Psoas muscle (tissue), 8 donors: ENCODE data around the gene TMEM51. TPM values are rescaled to one million over a fixed set of nuclear protein-coding genes. Genes with fewer than 3 reads are reported as not detected.

ENCODE experiments used
- ATAC-seq, 4 donors: fragments of 200-7000 bp; cut with Tn5 transposase; one replicate each; pipeline ENCODE4 v1.9.1; 2020; ENCODE audit warnings: moderate library complexity in 3 of 4, mild to moderate bottlenecking in 2 of 4
- DNase-seq, 2 donors: peaks; one replicate each; pipeline ENCODE4 v3.0.0-alpha.2; 2020
- H3K27ac ChIP-seq: fragments of 200-600 bp; one replicate; pipeline ENCODE4 v1.8.0; 2022
- H3K27me3 ChIP-seq, 3 donors: fragments of 200-600 bp in 1 of 3; one replicate each; pipeline versions ENCODE4 v1.6.1 to v1.8.0; 2013 to 2022; ENCODE audit warnings: low read length in 2 of 3, mild to moderate bottlenecking in 2 of 3, moderate library complexity in 1 of 3; ENCODE audit not compliant: insufficient read depth in 3 of 3
- H3K36me3 ChIP-seq, 2 donors: fragments of 200-600 bp in 1 of 2; one replicate each; pipeline versions ENCODE4 v1.6.1 to v1.8.0; 2013 to 2022; ENCODE audit warnings: low read depth in 1 of 2, mild to moderate bottlenecking in 1 of 2, moderate library complexity in 1 of 2; ENCODE audit not compliant: insufficient read depth in 1 of 2
- H3K4me1 ChIP-seq: fragments of 200-600 bp; one replicate; pipeline ENCODE4 v1.8.0; 2022
- H3K4me3 ChIP-seq: fragments of 200-600 bp; one replicate; pipeline ENCODE4 v1.8.0; 2022; ENCODE audit warnings: mild to moderate bottlenecking
- H3K9me3 ChIP-seq: fragments of 200-600 bp; one replicate; pipeline ENCODE4 v1.8.0; 2022
- WGBS, 3 donors: extraction: QIAGEN DNeasy Blood & Tissue Kit; methylation state at CpG; one replicate each; pipeline versions ENCODE4 v1.1.6 to v1.1.7; 2013; 5-methylcytosine and 5-hydroxymethylcytosine counted together
- intact Hi-C, 2 donors: fragments of 100-400 bp; cut with DNase I; formaldehyde crosslinking; loops; one replicate each; pipeline versions ENCODE4 v1.11.0 to v1.14.2; 2022
- polyA plus RNA-seq, 3 donors: library from polyadenylated mRNA; stranded (reverse); fragments of 200-250 nt; gene quantifications; one replicate each; pipeline ENCODE4 v1.2.3, GENCODE V29; 2013
- total RNA-seq, 4 donors: library from RNA; stranded (reverse); fragmentation: NEBNext Ultra II Directional in 2 of 4; extraction: Animal tissue kit (Norgen Biotek cat#: 25700) in 2 of 4; gene quantifications; one replicate each; pipeline versions ENCODE4 v1.2.1 to v1.2.4, GENCODE V29; 2021 to 2023
- TF ChIP-seq, protein P1 (sequence below): fragments of 200-600 bp; IDR thresholded peaks from one replicate; pipeline ENCODE4 v1.8.0; 2022; ENCODE audit warnings: antibody characterized with exemption
- donor health status: healthy with polysubstance abuse.
- donor health status: DM: no; HTN: no; CAD: no; lungs with moderate emphysema.
- donor health status: Bipolar disorder and iron deficiency.
- donor health status: healthy.
- donor health status: DM: yes; HTN: yes; CAD: no.
- donor health status: DM: no; HTN: no; CAD: no.
- donor health status: DM: no; HTN: no; CAD: no.
- donor health status: DM: yes; HTN: yes; CAD: no.

The TMEM51 gene
- total and polyA plus RNA-seq, 7 donors: 0.67 to 1.7 (median 0.97) TPM

DNA sequence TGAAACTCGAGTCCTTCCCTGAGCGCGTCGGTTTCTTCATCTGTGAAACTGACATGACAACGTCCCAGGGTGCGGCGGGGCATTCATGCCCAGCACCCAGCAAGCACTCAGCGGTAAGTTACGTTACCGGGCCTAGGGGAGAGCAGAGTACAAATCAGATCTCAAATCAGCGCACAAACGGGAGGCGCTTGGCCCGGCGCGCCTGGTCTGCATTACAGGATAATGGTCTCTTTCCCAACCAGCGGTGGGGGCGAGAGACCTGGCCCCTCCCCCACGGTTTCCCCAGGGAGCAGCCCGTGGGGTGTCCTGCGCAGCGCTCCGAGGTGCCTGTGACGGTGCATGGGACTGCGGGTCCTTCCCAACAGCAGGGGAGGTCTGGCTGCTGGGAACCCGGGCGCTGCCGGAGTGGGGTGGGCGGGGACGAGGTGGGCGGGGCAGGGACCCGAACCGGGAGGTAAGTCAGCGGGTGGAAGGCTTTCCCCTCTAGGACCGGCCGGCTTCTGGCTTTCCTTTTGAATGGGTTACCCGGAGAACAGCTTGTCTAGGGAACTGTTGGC, 1.0 kb downstream of the TMEM51 start:
- no peak for ATAC-seq
- peak; percentile 31 to 54 for DNase-seq
- peak overlapping the region; percentile 61 for H3K4me3 ChIP-seq
- H3K36me3 ChIP-seq: no peaks in the 10 kb centered on the region
- WGBS, 3 donors: 8 to 13% (median 11%) methylated on average over 37 of the region's 37 CpGs
- peaks cover 0 to 52% (median 7%) of the 10 kb centered on the region in 3 donors for H3K27me3 ChIP-seq
- intact Hi-C loops: no loop called here
- H3K27ac ChIP-seq: no peak overlapping the region
- H3K9me3 ChIP-seq: no peaks in the 10 kb centered on the region
- no peaks in the 10 kb centered on the region for H3K4me1 ChIP-seq
- TF ChIP-seq, protein P1, sequence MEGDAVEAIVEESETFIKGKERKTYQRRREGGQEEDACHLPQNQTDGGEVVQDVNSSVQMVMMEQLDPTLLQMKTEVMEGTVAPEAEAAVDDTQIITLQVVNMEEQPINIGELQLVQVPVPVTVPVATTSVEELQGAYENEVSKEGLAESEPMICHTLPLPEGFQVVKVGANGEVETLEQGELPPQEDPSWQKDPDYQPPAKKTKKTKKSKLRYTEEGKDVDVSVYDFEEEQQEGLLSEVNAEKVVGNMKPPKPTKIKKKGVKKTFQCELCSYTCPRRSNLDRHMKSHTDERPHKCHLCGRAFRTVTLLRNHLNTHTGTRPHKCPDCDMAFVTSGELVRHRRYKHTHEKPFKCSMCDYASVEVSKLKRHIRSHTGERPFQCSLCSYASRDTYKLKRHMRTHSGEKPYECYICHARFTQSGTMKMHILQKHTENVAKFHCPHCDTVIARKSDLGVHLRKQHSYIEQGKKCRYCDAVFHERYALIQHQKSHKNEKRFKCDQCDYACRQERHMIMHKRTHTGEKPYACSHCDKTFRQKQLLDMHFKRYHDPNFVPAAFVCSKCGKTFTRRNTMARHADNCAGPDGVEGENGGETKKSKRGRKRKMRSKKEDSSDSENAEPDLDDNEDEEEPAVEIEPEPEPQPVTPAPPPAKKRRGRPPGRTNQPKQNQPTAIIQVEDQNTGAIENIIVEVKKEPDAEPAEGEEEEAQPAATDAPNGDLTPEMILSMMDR: no peak

GRCh38 chr1:15155191-15155590, 1.6 kb downstream of the TMEM51 start:
- intact Hi-C loops: no loop called here
- 85 to 91% (median 91%) methylated on average over 5 of the region's 5 CpGs for WGBS, 3 donors
- TF ChIP-seq, protein P1: no peak
- Histone ChIP-seq H3K4me3 (peak overlapping the region; percentile 61), H3K4me1 (no peaks in the 10 kb centered on the region), H3K27ac (no peak overlapping the region), H3K36me3 (no peaks in the 10 kb centered on the region), H3K27me3 (peaks cover 0 to 51% (median 7%) of the 10 kb centered on the region in 3 donors), H3K9me3 (no peaks in the 10 kb centered on the region)
- ATAC-seq (no peak), DNase-seq (no peak)

DNA sequence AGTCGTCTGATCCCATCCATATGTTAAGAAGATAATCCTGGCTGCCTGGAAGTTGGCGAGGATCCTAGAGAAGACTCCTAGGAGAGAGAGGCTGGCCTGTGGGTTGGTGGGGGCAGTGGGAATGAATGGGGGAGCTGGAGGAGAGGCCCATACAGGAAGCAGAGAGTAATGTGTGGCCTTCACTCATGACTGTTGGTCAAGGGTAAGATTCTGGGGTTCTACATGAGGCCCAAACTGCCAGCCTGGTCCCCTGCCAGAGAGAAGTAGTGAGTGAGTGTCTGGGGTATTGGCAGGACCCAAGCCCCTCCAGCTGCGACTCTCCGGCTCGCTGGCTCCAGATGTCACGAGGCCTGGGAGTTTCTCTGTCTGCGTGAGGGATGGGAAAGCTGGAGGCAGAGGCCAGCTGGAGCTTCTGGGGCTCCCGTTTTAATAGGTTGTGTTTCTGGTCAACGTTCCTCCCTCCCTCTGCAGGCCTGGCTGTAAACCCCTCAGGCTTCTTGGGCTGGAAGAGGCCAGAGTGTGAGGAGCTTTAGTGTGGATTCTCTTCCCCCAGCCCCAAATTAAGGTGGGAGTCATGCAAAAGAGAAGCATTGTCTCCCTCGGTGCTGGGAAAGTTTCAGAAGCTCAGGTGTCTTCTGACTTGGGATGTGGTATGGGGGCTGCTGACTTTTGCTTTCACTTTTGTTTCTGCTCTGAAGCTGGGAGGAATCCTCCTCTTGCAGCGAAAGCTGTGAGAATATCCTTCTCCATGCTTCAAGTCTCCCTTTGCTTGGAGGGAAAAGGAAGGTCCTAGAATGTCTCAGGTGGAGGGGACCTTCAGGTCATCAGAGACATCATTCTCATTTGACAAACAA, 2.6 kb downstream of the TMEM51 start:
- no peaks in the 10 kb centered on the region for H3K9me3 ChIP-seq
- H3K36me3 ChIP-seq: no peaks in the 10 kb centered on the region
- DNase-seq: no peak
- H3K27me3 ChIP-seq: peaks cover 0 to 41% (median 2%) of the 10 kb centered on the region in 3 donors
- H3K4me1 ChIP-seq: no peaks in the 10 kb centered on the region
- no peak for ATAC-seq
- TF ChIP-seq, protein P1: no peak
- intact Hi-C loops: no loop called here
- 42 to 53% (median 42%) methylated on average over 11 of the region's 11 CpGs for WGBS, 3 donors
- H3K27ac ChIP-seq: no peak overlapping the region
- peak overlapping the region; percentile 12 for H3K4me3 ChIP-seq

- Histone ChIP-seq H3K4me1 (no peaks in the 10 kb centered on the region), H3K27me3 (peaks cover 0 to 35% (median 2%) of the 10 kb centered on the region in 3 donors), H3K9me3 (no peaks in the 10 kb centered on the region), H3K27ac (no peak overlapping the region), H3K36me3 (no peaks in the 10 kb centered on the region), H3K4me3 (peak overlapping the region; percentile 12)
- no peak for DNase-seq
- TF ChIP-seq, protein P1: no peak
- intact Hi-C loops: no loop called here
- ATAC-seq: no peak
- 64 to 72% (median 71%) methylated on average over 9 of the region's 9 CpGs for WGBS, 3 donors
Measured at GRCh38 chr1:15156807-15157380, 3.3 kb downstream of the TMEM51 start.
